HCT116 (cell line): ENCODE results near the gene GRAMD4.

Experiments used
- RAD21 ChIP-seq: IDR thresholded peaks from 2 replicates; pipeline ENCODE4 v1.6.1; 2012; ENCODE audit warnings: low read depth, mild to moderate bottlenecking
- TF ChIP-seq, protein P1 (sequence below), 3 experiments: fragments of 200-600 bp in 1 of 3; sonication (generic) in 1 of 3; IDR thresholded peaks in 2 of 3; conservative IDR thresholded peaks in 1 of 3; 2 replicates each; pipeline ENCODE4 v1.5.1; 2012 to 2017; ENCODE audit warnings: low read depth in 2 of 3, low read length in 2 of 3, antibody characterized with exemption in 1 of 3, borderline replicate concordance in 1 of 3, control low read depth in 1 of 3, mild to moderate bottlenecking in 1 of 3, mixed read lengths in 1 of 3, mixed run types in 1 of 3, moderate library complexity in 1 of 3; ENCODE audit not compliant: insufficient read depth in 1 of 3

DNA sequence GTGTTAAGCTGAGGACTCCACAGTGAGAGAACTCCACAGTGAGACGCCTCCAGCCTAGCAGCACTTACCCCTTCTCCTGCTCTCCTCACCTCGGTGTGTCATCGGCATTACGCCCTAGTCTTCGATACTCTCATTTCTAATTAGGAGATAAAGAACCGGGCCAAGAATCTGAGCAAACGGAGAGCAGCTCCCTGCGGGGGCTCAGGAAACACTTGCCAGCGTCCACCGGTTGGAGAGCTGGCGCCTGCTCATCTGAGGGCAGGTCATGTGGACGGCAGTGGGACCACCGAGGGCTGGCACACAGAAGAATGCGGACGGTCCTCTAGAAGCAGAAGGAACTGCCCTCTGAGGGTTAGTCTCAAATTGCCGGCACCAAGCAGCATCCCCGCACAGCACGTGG, 104.9 kb downstream of the GRAMD4 start:
- TF ChIP-seq, protein P1, sequence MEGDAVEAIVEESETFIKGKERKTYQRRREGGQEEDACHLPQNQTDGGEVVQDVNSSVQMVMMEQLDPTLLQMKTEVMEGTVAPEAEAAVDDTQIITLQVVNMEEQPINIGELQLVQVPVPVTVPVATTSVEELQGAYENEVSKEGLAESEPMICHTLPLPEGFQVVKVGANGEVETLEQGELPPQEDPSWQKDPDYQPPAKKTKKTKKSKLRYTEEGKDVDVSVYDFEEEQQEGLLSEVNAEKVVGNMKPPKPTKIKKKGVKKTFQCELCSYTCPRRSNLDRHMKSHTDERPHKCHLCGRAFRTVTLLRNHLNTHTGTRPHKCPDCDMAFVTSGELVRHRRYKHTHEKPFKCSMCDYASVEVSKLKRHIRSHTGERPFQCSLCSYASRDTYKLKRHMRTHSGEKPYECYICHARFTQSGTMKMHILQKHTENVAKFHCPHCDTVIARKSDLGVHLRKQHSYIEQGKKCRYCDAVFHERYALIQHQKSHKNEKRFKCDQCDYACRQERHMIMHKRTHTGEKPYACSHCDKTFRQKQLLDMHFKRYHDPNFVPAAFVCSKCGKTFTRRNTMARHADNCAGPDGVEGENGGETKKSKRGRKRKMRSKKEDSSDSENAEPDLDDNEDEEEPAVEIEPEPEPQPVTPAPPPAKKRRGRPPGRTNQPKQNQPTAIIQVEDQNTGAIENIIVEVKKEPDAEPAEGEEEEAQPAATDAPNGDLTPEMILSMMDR (IDR thresholded peaks at IDR 0.05 in 2 of 3, conservative IDR thresholded peaks at IDR 0.05 in 1 of 3; ENCODE audit: borderline replicate concordance in 1 of 3, insufficient read depth in 1 of 3, low read depth in 2 of 3, low read length in 2 of 3), result no peak
- TF ChIP-seq RAD21, result no peak
